HepG2 (cell line): ENCODE data around the gene GLUD1. TPM values are rescaled to one million over a fixed set of nuclear protein-coding genes. Genes with fewer than 3 reads are reported as not detected.

ENCODE experiments used
- ADNP ChIP-seq: sonication (generic); formaldehyde crosslinking; IDR thresholded peaks from 2 replicates; pipeline ENCODE4 v1.4.0; 2020; ENCODE audit warnings: missing genetic modification reagents
- BHLHE40 ChIP-seq: IDR thresholded peaks from 2 replicates; pipeline ENCODE4 v1.6.1; 2011; ENCODE audit warnings: low read length, improper control_type of control experiment
- DMAP1 ChIP-seq: IDR thresholded peaks from 2 replicates; pipeline ENCODE4 v1.6.1; 2016
- FOXK2 ChIP-seq: fragments of 450-650 bp; IDR thresholded peaks from 2 replicates; pipeline ENCODE4 v1.6.1; 2016
- GFI1 ChIP-seq: sonication (generic); formaldehyde crosslinking; IDR thresholded peaks from 2 replicates; pipeline ENCODE4 v1.5.0; 2020; ENCODE audit warnings: missing genetic modification reagents, mild to moderate bottlenecking, borderline replicate concordance
- HNRNPUL1 ChIP-seq: fragments of 200-400 bp; formaldehyde crosslinking; IDR thresholded peaks from 2 replicates; pipeline ENCODE4 v1.6.1; 2017; ENCODE audit warnings: low read depth, mild to moderate bottlenecking, low read length, moderate library complexity
- MEIS2 ChIP-seq: sonication (generic); formaldehyde crosslinking; IDR thresholded peaks from 2 replicates; pipeline ENCODE4 v1.9.0; 2021; ENCODE audit warnings: mild to moderate bottlenecking, missing genetic modification reagents
- RARA ChIP-seq: IDR thresholded peaks from 2 replicates; pipeline ENCODE4 v1.6.1; 2016; ENCODE audit warnings: missing genetic modification reagents, missing compliant biosample characterization
- RARG ChIP-seq: sonication (generic); formaldehyde crosslinking; IDR thresholded peaks from 2 replicates; pipeline ENCODE4 v1.4.0; 2020; ENCODE audit warnings: low read depth, mild to moderate bottlenecking, missing genetic modification reagents
- SOX6 ChIP-seq, 2 experiments: fragments of 450-650 bp in 1 of 2; sonication (generic) in 1 of 2; formaldehyde crosslinking in 1 of 2; IDR thresholded peaks; 2 replicates each; pipeline versions ENCODE4 v1.4.0 to v1.6.1; 2017 to 2020; ENCODE audit warnings: antibody characterized with exemption in 1 of 2, mild to moderate bottlenecking in 1 of 2, missing genetic modification reagents in 1 of 2
- SUZ12 ChIP-seq: fragments of 150-350 bp; IDR thresholded peaks from 2 replicates; pipeline ENCODE4 v1.6.1; 2014; ENCODE audit warnings: low read depth, low read length
- THAP11 ChIP-seq: IDR thresholded peaks from 2 replicates; pipeline ENCODE4 v1.6.1; 2016; ENCODE audit warnings: missing biosample characterization, missing genetic modification reagents
- ZEB1 ChIP-seq: IDR thresholded peaks from 2 replicates; pipeline ENCODE4 v1.6.1; 2012; ENCODE audit warnings: mild to moderate bottlenecking, low read depth, inconsistent platforms; ENCODE audit not compliant: insufficient replicate concordance
- ZNF263 ChIP-seq: sonication (generic); formaldehyde crosslinking; IDR thresholded peaks from 2 replicates; pipeline ENCODE4 v1.4.0; 2020; ENCODE audit warnings: missing genetic modification reagents
- ZNF432 ChIP-seq: sonication (generic); formaldehyde crosslinking; IDR thresholded peaks from 2 replicates; pipeline ENCODE4 v1.5.0; 2020; ENCODE audit warnings: missing genetic modification reagents, mild to moderate bottlenecking, borderline replicate concordance
- ZSCAN21 ChIP-seq: sonication (generic); formaldehyde crosslinking; IDR thresholded peaks from 2 replicates; pipeline ENCODE4 v1.8.0; 2022; ENCODE audit warnings: mild to moderate bottlenecking, missing genetic modification reagents, moderate library complexity, borderline replicate concordance
- ZSCAN9 ChIP-seq: IDR thresholded peaks from 2 replicates; pipeline ENCODE4 v1.6.1; 2016; ENCODE audit warnings: borderline replicate concordance
- polyA plus RNA-seq, 8 experiments: library from polyadenylated mRNA; depleted of rRNA in 3 of 8; stranded (reverse) in 7 of 8; unstranded in 1 of 8; fragments of >200 nt; fragmentation: Illumina TruSeq in 4 of 8; extraction: Trizol in 4 of 8; gene quantifications; 2 replicates each; pipeline versions ENCODE4 v1.2.1 to v1.2.3, GENCODE V29; 2011 to 2016; ENCODE audit warnings: low read depth in 4 of 8, missing spikeins in 1 of 8, mixed read lengths in 1 of 8; ENCODE audit not compliant: insufficient read depth in 1 of 8
- total RNA-seq, 5 experiments: library from RNA; depleted of rRNA; stranded (reverse); fragments of >200 nt; fragmentation: Illumina TruSeq; extraction: Trizol; gene quantifications; 2 replicates each; pipeline ENCODE4 v1.2.3, GENCODE V29; 2016; ENCODE audit warnings: low read depth in 1 of 5
- TF ChIP-seq, protein P1 (sequence below): sonication (generic); formaldehyde crosslinking; IDR thresholded peaks from 2 replicates; pipeline ENCODE4 v1.5.0; 2020; ENCODE audit warnings: mild to moderate bottlenecking, missing genetic modification reagents
- TF ChIP-seq, protein P2 (sequence below): sonication (generic); formaldehyde crosslinking; IDR thresholded peaks from 2 replicates; pipeline ENCODE4 v1.5.0; 2020; ENCODE audit warnings: missing genetic modification reagents, mild to moderate bottlenecking, borderline replicate concordance
- TF ChIP-seq, protein P3 (sequence below): sonication (generic); formaldehyde crosslinking; IDR thresholded peaks from 2 replicates; pipeline ENCODE4 v1.4.0; 2020; ENCODE audit warnings: missing genetic modification reagents
- TF ChIP-seq, protein P4 (sequence below): sonication (generic); formaldehyde crosslinking; IDR thresholded peaks from 2 replicates; pipeline ENCODE4 v1.5.1; 2020; ENCODE audit warnings: missing genetic modification reagents, mild to moderate bottlenecking, borderline replicate concordance
- TF ChIP-seq, protein P5 (sequence below): IDR thresholded peaks from 2 replicates; pipeline ENCODE4 v1.6.1; 2016; ENCODE audit warnings: missing genetic modification reagents, missing compliant biosample characterization

GLUD1 gene
- total and polyA plus RNA-seq, 2 of the 13 experiments (the other 11 are each of a cell fraction or from before 2014, with no cell fraction given), result 301 to 798 TPM

DNA sequence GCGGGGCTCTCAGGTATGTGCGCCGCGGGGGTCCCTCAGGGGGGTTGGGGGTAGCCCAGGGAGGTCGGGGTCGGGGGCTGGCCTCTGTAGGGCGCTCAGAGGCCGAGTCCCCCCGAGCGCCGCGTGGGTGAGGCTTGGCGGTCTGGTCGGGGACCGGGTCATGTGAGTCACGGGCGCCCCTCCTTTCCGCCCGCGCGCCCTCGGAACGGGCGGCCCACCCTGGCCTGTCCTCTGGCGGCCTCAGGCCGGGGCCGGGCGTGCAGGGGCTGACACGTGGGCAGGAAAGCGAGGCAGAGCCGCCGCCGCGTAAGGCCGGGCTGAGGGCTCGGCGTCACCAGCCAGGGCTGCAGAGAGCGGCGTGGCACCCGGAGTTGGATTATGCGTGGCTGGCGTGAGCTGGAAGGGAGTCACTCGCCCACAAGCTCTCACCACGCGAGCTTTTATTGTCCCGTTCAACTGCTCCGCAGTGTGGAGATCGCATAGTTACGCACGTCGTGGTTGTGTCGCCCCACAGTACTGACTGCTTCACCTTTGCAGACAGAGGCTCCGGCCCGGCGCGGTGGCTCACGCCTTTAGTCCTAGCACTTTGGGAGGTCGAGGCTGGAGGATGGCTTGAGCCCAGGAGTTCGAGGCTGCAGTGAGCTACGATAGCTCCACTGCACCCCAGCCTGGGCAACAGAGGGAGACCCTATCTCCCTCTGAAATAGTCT lies 748 bp upstream of the GLUD1 start (continued):
- TF ChIP-seq, protein P1, sequence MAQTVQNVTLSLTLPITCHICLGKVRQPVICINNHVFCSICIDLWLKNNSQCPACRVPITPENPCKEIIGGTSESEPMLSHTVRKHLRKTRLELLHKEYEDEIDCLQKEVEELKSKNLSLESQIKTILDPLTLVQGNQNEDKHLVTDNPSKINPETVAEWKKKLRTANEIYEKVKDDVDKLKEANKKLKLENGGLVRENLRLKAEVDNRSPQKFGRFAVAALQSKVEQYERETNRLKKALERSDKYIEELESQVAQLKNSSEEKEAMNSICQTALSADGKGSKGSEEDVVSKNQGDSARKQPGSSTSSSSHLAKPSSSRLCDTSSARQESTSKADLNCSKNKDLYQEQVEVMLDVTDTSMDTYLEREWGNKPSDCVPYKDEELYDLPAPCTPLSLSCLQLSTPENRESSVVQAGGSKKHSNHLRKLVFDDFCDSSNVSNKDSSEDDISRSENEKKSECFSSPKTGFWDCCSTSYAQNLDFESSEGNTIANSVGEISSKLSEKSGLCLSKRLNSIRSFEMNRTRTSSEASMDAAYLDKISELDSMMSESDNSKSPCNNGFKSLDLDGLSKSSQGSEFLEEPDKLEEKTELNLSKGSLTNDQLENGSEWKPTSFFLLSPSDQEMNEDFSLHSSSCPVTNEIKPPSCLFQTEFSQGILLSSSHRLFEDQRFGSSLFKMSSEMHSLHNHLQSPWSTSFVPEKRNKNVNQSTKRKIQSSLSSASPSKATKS, result no peak
- TF ChIP-seq, protein P2, sequence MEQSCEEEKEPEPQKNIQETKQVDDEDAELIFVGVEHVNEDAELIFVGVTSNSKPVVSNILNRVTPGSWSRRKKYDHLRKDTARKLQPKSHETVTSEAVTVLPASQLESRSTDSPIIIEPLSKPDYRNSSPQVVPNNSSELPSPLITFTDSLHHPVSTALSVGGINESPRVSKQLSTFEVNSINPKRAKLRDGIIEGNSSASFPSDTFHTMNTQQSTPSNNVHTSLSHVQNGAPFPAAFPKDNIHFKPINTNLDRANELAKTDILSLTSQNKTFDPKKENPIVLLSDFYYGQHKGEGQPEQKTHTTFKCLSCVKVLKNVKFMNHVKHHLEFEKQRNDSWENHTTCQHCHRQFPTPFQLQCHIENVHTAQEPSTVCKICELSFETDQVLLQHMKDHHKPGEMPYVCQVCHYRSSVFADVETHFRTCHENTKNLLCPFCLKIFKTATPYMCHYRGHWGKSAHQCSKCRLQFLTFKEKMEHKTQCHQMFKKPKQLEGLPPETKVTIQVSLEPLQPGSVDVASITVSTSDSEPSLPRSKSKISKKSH, result peak; percentile 72
- TF ChIP-seq ADNP (CRISPR knock-in tag) (no peak), RARA (peak; percentile 66), THAP11 (CRISPR knock-in tag) (peak; percentile 57; the same call in 1 of the 2 replicates), FOXK2 (no peak), MEIS2 (CRISPR knock-in tag) (peak; percentile 92), ZEB1 (no peak), DMAP1 (peak; percentile 95), BHLHE40 (peak; percentile 64), ZSCAN21 (CRISPR knock-in tag) (peak; percentile 89), RARG (CRISPR knock-in tag) (no peak), ZSCAN9 (CRISPR knock-in tag) (peak; percentile 82), SUZ12 (no peak), ZNF263 (CRISPR knock-in tag) (no peak), GFI1 (0 out of 2 replicates have a peak, but pooled peaks have one; percentile 45), HNRNPUL1 (no peak), ZNF432 (CRISPR knock-in tag) (no peak), SOX6 (IDR thresholded peaks at IDR 0.05) (no peak), SOX6 (CRISPR knock-in tag; IDR thresholded peaks at IDR 0.05) (peak; percentile 29; the same call in 1 of the 2 replicates)
- TF ChIP-seq, protein P3, sequence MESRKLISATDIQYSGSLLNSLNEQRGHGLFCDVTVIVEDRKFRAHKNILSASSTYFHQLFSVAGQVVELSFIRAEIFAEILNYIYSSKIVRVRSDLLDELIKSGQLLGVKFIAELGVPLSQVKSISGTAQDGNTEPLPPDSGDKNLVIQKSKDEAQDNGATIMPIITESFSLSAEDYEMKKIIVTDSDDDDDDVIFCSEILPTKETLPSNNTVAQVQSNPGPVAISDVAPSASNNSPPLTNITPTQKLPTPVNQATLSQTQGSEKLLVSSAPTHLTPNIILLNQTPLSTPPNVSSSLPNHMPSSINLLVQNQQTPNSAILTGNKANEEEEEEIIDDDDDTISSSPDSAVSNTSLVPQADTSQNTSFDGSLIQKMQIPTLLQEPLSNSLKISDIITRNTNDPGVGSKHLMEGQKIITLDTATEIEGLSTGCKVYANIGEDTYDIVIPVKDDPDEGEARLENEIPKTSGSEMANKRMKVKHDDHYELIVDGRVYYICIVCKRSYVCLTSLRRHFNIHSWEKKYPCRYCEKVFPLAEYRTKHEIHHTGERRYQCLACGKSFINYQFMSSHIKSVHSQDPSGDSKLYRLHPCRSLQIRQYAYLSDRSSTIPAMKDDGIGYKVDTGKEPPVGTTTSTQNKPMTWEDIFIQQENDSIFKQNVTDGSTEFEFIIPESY (CRISPR knock-in tag), result no peak; the same call in 1 of the 2 replicates
- TF ChIP-seq, protein P4, sequence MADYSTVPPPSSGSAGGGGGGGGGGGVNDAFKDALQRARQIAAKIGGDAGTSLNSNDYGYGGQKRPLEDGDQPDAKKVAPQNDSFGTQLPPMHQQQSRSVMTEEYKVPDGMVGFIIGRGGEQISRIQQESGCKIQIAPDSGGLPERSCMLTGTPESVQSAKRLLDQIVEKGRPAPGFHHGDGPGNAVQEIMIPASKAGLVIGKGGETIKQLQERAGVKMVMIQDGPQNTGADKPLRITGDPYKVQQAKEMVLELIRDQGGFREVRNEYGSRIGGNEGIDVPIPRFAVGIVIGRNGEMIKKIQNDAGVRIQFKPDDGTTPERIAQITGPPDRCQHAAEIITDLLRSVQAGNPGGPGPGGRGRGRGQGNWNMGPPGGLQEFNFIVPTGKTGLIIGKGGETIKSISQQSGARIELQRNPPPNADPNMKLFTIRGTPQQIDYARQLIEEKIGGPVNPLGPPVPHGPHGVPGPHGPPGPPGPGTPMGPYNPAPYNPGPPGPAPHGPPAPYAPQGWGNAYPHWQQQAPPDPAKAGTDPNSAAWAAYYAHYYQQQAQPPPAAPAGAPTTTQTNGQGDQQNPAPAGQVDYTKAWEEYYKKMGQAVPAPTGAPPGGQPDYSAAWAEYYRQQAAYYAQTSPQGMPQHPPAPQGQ (CRISPR knock-in tag), result no peak; the same call in 1 of the 2 replicates
- TF ChIP-seq, protein P5, sequence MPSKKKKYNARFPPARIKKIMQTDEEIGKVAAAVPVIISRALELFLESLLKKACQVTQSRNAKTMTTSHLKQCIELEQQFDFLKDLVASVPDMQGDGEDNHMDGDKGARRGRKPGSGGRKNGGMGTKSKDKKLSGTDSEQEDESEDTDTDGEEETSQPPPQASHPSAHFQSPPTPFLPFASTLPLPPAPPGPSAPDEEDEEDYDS (CRISPR knock-in tag), result peak; percentile 57; the same call in 1 of the 2 replicates
